HAP-1 (cell line): ENCODE results near the gene ARMC9.

Experiments used
- DNase-seq, 2 experiments: peaks; one replicate each; pipeline ENCODE4 v3.0.0-alpha.2; 2016 to 2020; ENCODE audit warnings: low spot score in 2 of 2
- H3K27me3 ChIP-seq: fragments of 250-450 bp; sonication (Bioruptor Pico); 2 replicates; pipeline ENCODE4 v1.5.1; 2020; ENCODE audit warnings: low read depth, mild to moderate bottlenecking, moderate library complexity
- H3K36me3 ChIP-seq: fragments of 250-450 bp; sonication (Bioruptor Pico); replicated peaks from 2 replicates; pipeline ENCODE4 v1.5.1; 2020; ENCODE audit warnings: mild to moderate bottlenecking
- H3K4me1 ChIP-seq: fragments of 250-450 bp; sonication (Bioruptor Pico); 2 replicates; pipeline ENCODE4 v1.5.1; 2020; ENCODE audit warnings: mild to moderate bottlenecking
- H3K4me3 ChIP-seq: fragments of 250-450 bp; sonication (Bioruptor Pico); 2 replicates; pipeline ENCODE4 v1.5.1; 2020; ENCODE audit warnings: mild to moderate bottlenecking, moderate library complexity
- H3K9me3 ChIP-seq: fragments of 250-450 bp; sonication (Bioruptor Pico); 2 replicates; pipeline ENCODE4 v1.5.1; 2020; ENCODE audit warnings: mild to moderate bottlenecking, moderate library complexity
- in situ Hi-C: fragments of 300-500 bp; cut with MboI; formaldehyde crosslinking; loops from 3 replicates; pipeline ENCODE4 v1.14.3; 2020; ENCODE audit warnings: low sequenced_read_pairs, inconsistent platforms, mixed read lengths

The ARMC9 gene

DNA sequence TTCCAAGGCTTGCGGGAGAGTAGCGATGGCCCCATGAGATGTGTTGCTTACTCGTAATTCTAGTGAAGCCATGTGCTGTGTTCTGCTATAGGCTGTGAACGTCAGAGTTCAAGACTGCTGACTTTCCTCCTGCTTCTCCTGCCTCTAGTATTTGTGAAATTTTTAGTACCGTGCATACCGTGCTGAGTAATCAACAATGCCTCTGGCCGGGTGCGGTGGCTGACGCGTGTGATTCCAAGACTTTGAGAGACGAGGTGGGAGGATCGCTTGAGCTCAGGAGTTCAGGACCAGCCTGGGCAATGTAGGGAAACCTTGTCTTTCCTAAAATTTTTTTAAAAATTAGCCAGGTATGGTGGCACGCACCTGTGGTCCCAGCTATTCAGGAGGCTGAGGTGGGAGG, 137.2 kb downstream of the ARMC9 start:
- no peaks in the 10 kb centered on the region for H3K9me3 ChIP-seq
- in situ Hi-C loops: no loop called here
- no peak for DNase-seq

DNA sequence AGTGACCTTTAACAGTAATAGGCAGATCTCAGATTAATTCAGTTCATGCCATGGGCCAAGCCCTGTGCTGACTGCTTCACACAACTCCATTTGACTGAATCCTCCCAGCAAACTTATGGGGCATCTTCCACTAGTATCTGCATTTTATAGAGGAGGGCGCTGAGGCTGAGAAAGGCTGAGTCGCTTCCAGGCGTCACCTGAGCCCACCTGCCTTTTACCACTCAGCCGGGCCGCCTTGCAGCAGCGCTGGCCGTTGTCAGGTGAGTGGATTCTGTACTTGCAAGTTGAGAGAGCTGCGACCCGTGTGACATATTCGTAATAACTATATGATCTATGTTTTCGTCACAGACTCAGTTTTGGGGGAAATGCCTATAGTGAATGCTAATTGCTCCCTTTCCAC, 137.8 kb downstream of the ARMC9 start:
- Histone ChIP-seq H3K27me3 (no peaks in the 10 kb centered on the region), H3K4me3 (no peak overlapping the region), H3K36me3 (no peaks in the 10 kb centered on the region), H3K4me1 (no peaks in the 10 kb centered on the region; the same call in 1 of the 2 replicates), H3K9me3 (no peaks in the 10 kb centered on the region)
- in situ Hi-C loops: no loop called here
- no peak for DNase-seq

More for the DNA sequence above, 137.2 kb downstream of the ARMC9 start:
- Histone ChIP-seq H3K36me3 (no peaks in the 10 kb centered on the region), H3K4me1 (no peaks in the 10 kb centered on the region; the same call in 1 of the 2 replicates), H3K27me3 (no peaks in the 10 kb centered on the region), H3K4me3 (no peak overlapping the region)

DNA sequence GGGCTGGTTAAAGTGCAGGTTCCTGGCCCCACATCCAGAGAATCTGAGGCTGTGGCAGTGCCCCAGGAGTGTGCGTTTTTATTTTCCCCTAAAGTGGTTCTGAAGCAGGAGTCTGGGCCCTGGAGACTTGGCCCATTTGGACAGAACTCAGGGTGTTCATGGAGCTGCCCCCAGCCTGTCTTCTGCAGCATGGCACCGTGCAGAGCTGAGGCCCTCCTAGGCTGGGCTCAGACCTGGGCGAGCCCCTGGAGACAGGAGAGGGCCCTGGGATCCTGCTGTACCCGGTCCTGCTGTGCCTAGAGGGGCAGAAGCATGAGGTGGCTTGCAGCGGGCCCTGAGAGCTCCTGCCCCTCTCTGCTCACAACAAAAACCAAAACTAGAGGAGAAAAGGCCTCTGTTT, 138.3 kb downstream of the ARMC9 start:
- no peaks in the 10 kb centered on the region; the same call in 1 of the 2 replicates for H3K4me1 ChIP-seq
- no peaks in the 10 kb centered on the region for H3K9me3 ChIP-seq
- no peak overlapping the region for H3K4me3 ChIP-seq
- in situ Hi-C loops: no loop called here
- H3K27me3 ChIP-seq: no peaks in the 10 kb centered on the region
- no peak for DNase-seq
- H3K36me3 ChIP-seq: no peaks in the 10 kb centered on the region

DNA sequence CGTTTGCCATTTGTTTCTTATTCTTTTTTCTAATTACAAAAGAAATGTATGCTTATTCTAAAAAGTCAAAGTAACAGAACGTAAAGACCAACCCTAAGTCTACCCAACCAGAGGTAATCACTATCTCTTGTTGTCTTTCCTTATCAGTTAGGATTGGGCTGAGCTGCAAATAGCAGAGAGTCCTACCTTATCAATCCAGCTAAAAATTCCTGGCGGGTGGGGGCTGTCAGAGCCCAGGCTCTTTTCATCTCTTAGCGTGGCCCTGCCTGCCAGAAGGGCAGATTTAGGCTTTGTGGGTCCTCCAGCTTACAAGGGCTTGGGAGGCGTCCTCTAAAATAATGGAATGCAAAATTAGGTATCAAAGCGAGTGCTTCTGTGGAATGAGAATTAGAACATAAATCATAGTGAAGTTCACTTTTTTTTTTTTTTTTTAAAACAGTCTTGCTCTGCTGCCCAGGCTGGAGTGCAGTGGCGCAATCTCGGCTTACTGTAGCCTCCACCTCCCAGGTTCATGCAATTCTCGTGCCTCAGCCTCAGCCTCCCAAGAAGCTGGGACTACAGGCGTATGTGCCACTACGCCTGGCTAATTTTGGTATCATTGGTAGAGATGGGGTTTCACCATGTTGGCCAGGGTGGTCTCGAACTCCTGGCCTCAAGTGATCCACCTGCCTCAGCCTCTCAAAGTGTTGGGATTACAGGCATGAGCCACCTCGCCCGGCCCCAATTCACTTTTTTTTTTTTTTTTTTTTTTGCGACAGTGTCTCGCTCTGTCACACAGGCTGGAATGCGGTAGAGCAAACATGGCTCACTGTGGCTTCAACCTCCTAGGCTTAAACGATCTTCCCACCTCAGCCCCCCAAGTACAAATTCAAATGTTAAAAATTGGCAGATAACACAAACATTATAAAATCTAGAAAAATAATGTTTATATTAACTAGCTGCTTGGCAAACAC, 139.7 kb downstream of the ARMC9 start:
- in situ Hi-C loops: no loop called here
- Histone ChIP-seq H3K4me3 (no peak overlapping the region), H3K27me3 (no peaks in the 10 kb centered on the region), H3K9me3 (no peaks in the 10 kb centered on the region), H3K36me3 (no peaks in the 10 kb centered on the region), H3K4me1 (no peaks in the 10 kb centered on the region; the same call in 1 of the 2 replicates)
- no peak for DNase-seq

DNA sequence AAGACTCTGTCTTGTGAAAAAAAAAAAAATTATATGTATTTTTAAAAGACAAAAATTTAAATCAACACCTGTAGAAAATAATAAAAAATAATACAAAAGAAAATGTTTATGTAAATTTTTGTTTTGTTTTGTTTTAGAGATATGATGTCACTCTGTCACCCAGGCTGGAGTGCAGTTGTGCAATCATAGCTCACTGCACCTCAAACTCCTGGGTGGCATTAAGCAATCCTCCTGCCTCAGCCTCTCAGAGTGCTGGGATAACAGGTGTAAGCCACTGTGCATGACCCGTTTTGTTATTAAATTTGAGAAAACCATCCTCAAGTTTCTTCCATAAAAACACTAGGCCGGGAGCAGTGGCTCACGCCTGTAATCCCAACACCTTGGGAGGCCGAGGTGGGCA, 140.9 kb downstream of the ARMC9 start:
- no peaks in the 10 kb centered on the region for H3K27me3 ChIP-seq
- in situ Hi-C loops: no loop called here
- no peak for DNase-seq

DNA sequence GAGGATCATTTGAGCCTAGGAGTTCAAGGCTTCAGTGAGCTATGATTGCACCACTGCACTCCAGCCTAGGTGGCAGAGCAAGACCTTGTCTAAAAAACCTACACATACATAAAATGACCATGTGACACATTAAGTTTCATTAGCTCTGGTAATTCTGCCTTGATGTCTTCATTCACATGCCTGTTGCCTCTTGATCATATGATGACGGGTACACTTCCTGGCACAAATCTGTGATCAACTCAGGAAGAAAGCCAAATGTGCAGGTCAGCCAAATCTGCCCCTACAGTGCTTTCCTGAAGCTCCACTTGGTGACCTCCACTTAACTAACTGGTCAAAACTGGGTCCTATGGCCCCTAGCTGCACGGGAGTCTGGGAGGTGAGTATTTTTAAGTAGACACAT, 142.7 kb downstream of the ARMC9 start:
- H3K36me3 ChIP-seq: no peaks in the 10 kb centered on the region
- in situ Hi-C loops: no loop called here
- no peaks in the 10 kb centered on the region; the same call in 1 of the 2 replicates for H3K4me1 ChIP-seq
- H3K4me3 ChIP-seq: no peak overlapping the region
- no peaks in the 10 kb centered on the region for H3K9me3 ChIP-seq
- DNase-seq: no peak
- H3K27me3 ChIP-seq: no peaks in the 10 kb centered on the region

More for the DNA sequence above, 140.9 kb downstream of the ARMC9 start:
- H3K9me3 ChIP-seq: no peaks in the 10 kb centered on the region
- no peak overlapping the region for H3K4me3 ChIP-seq
- no peaks in the 10 kb centered on the region for H3K36me3 ChIP-seq
- no peaks in the 10 kb centered on the region; the same call in 1 of the 2 replicates for H3K4me1 ChIP-seq

DNA sequence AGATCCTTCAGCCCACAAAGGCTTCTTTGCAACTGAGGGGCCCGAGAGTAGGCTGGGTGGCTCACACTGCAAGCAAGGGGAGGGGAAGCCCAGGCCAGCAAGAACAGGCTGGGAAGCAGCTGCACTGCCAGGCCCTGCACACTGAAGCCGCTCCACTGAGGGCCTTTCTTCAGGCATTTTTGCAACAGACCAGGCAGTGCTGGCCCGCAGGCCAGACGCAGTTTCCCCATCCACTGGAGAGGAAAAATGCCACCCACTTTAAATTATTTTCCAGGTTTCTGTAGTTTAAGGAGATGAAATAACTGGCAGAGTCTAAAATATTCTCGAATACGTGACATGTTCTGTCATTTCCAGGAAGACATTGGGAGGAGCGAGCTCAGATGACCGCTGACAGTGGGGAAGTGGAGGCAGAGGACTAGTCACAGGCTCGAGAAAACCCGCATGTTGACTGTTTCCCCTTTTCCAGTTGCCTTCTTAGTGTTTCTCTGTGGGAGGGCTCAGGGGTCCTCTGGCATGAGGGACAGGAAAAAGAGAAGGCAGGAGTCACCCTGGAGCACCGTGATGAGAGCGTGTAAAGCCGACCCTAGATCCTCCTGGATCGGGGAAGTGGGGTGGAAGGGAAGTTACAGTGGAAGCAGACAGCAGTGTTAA, 143.8 kb downstream of the ARMC9 start:
- no peaks in the 10 kb centered on the region for H3K9me3 ChIP-seq
- no peak overlapping the region for H3K4me3 ChIP-seq
- H3K27me3 ChIP-seq: no peaks in the 10 kb centered on the region
- no peak for DNase-seq
- in situ Hi-C loops: no loop called here
- no peaks in the 10 kb centered on the region; the same call in 1 of the 2 replicates for H3K4me1 ChIP-seq
- no peaks in the 10 kb centered on the region for H3K36me3 ChIP-seq

DNA sequence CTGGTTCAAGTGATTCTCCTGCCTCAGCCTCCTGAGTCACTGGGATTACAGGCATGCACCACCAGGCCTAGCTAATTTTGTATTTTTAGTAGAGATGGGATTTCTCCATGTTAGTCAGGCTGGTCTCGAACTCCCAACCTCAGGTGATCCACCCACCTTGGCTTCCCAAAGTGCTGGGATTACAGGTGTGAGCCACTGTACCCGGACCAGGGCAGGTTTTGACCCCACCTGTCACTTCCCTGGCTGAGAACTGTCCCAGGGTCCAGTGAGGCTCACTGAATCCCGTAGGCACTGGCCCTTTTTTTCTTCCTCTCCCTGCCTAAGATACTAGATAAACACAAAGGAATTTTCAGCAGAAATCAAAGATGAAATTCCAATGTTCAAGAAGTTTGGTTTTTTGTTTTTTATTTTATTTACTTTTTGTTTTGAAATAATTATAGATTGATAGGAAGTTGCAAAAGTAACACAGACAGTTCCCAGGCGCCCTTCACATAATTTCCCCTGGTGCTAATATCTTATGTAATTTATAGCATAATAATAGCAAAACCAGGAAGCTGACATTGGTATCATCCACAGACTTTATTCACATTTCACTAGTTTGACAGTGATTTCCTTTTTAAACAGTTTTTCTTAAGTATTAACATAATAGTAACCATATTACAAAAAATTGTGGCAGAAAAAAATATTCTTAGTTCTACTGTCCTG, 144.7 kb downstream of the ARMC9 start:
- Histone ChIP-seq H3K36me3 (no peaks in the 10 kb centered on the region), H3K4me3 (no peak overlapping the region), H3K27me3 (no peaks in the 10 kb centered on the region), H3K4me1 (no peaks in the 10 kb centered on the region; the same call in 1 of the 2 replicates), H3K9me3 (no peaks in the 10 kb centered on the region)
- in situ Hi-C loops: no loop called here
- no peak for DNase-seq

DNA sequence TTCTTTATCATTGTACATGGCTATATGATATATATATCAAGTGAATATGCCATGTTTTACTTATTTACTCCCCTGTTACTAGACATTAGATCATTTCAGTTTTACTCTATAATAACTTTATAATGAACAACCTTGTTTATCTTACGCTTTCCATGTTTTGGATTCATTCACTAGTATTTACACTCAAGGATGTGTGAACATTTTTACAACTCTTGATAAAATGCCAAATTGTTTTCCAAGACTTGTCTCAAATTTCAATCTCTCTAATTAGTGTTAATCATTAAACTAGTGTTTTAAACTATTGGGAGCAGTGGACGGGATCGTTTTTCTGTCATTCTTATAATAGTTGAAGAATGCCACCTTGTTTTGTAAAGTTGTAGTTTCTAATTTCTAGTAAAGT, 145.6 kb downstream of the ARMC9 start:
- in situ Hi-C loops: no loop called here
- Histone ChIP-seq H3K27me3 (no peaks in the 10 kb centered on the region), H3K4me1 (peaks cover 5% of the 10 kb centered on the region; the same call in 1 of the 2 replicates), H3K4me3 (no peak overlapping the region), H3K36me3 (no peaks in the 10 kb centered on the region), H3K9me3 (no peaks in the 10 kb centered on the region)
- no peak for DNase-seq

DNA sequence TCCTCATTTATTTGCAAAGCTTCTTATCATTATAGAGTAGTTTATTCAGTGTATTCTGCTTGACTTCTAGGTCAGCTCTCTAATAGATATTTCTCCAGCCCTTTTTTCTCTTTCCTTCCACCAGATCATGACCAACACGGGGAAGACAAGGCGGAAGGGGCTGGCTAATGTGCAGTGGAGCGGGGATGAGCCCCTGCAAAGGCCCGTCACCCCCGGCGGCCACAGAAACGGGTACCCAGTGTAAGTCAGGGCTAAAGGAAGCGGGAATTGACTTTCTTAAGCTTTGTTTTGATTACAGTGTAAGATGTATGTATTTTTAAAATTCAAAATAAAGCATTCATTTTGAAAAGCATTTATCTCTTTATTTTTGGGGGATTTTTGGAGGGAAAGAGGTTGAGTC, 146.4 kb downstream of the ARMC9 start:
- in situ Hi-C loops: no loop called here
- Histone ChIP-seq H3K36me3 (no peaks in the 10 kb centered on the region), H3K27me3 (no peaks in the 10 kb centered on the region), H3K9me3 (no peaks in the 10 kb centered on the region), H3K4me3 (no peak overlapping the region), H3K4me1 (peaks cover 7% of the 10 kb centered on the region; the same call in 1 of the 2 replicates)
- DNase-seq: no peak

DNA sequence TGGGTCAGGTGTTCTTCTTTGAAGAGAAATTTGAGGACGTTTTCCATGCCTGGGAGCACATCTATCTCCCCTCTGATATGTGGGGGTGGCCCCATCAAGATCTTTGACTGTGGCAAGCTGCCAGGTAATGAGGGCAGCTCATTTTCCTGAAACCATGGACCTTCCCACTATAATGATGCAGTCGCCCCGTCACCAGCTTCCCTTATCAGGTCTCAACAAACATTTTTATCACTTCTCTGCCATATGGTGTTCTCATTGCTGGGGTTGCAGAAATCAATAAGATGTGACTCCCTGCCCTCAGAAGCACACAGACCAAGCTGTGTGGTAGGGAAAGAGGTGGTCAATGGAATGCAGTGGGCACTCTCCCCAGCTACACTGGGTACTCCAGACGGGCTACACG, 148.7 kb downstream of the ARMC9 start:
- Histone ChIP-seq H3K27me3 (no peaks in the 10 kb centered on the region), H3K36me3 (no peaks in the 10 kb centered on the region), H3K4me3 (no peak overlapping the region), H3K4me1 (peaks cover 7% of the 10 kb centered on the region; the same call in 1 of the 2 replicates), H3K9me3 (no peaks in the 10 kb centered on the region)
- DNase-seq: no peak
- in situ Hi-C loops: no loop called here

DNA sequence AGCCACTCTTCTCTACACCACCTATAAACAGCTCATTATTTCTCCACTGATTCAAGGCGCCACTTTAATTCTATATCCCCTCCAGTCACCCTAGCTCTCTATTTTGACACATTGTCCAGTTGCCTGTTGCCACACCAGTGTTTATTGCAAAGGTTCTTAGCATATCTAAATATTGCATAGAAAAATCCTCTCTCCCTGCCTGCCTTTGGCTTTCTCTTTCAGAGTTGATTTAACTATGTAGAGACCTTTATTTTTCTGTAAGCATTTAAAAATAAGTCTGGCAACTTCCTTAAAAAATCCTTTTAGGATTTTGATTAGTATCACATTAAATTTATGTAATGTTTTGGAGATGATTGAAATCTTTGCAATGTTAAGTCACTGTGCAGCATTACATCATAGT, 149.2 kb downstream of the ARMC9 start:
- no peak for DNase-seq
- Histone ChIP-seq H3K4me3 (no peak overlapping the region), H3K4me1 (peaks cover 7% of the 10 kb centered on the region; the same call in 1 of the 2 replicates), H3K27me3 (no peaks in the 10 kb centered on the region), H3K9me3 (no peaks in the 10 kb centered on the region), H3K36me3 (no peaks in the 10 kb centered on the region)
- in situ Hi-C loops: no loop called here

DNA sequence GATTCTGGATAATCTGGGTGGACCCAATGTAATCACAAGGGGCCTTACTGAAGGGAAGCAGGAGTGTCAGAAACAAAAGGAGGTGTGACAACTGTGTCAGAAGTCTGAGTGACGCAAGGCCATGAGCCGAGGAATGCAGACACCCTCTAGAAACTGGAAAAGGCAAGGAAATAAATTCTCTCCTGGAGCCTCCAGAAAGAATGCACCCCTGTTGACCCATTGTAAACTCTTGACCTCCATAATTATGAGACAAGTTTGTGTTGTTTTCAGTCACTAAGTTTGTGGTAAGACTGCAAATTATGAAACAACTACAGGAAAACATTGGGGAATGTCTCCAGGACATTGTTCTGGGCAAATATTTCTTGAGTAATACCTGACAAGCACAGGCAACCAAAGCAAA, 149.7 kb downstream of the ARMC9 start:
- in situ Hi-C loops: no loop called here
- Histone ChIP-seq H3K4me1 (peaks cover 7% of the 10 kb centered on the region; the same call in 1 of the 2 replicates), H3K4me3 (no peak overlapping the region), H3K27me3 (no peaks in the 10 kb centered on the region), H3K36me3 (no peaks in the 10 kb centered on the region), H3K9me3 (no peaks in the 10 kb centered on the region)
- DNase-seq: no peak
